ENCODE results near the gene PLBD2.

PLBD2 gene

GRCh38 chr12:113372371-113372770, 14.0 kb downstream of the PLBD2 start:
- H3K4me1 Mint-ChIP-seq (ENCODE audit: low read depth), result peaks cover 6% of the 10 kb centered on the region
- H3K27me3 Mint-ChIP-seq (ENCODE audit: low read depth), result no peaks in the 10 kb centered on the region
- H3K27ac Mint-ChIP-seq, result no peak overlapping the region
- peaks cover 8% of the 10 kb centered on the region for H3K36me3 Mint-ChIP-seq (ENCODE audit: low read depth)
- H3K9me3 Mint-ChIP-seq, result no peaks in the 10 kb centered on the region
- no peak overlapping the region for H3K4me3 Mint-ChIP-seq

- Mint-ChIP-seq H3K36me3 (ENCODE audit: low read depth) (peaks cover 8% of the 10 kb centered on the region), H3K4me3 (no peak overlapping the region), H3K4me1 (ENCODE audit: low read depth) (peaks cover 6% of the 10 kb centered on the region), H3K27me3 (ENCODE audit: low read depth) (no peaks in the 10 kb centered on the region), H3K9me3 (no peaks in the 10 kb centered on the region), H3K27ac (no peak overlapping the region)
Observed at GRCh38 chr12:113373440-113373839, 15.1 kb downstream of the PLBD2 start.

- Mint-ChIP-seq H3K4me1 (ENCODE audit: low read depth) (peaks cover 6% of the 10 kb centered on the region), H3K36me3 (ENCODE audit: low read depth) (peaks cover 8% of the 10 kb centered on the region)
Observed at GRCh38 chr12:113373969-113374368, 15.6 kb downstream of the PLBD2 start.

GRCh38 chr12:113374823-113375428, 16.5 kb downstream of the PLBD2 start:
- H3K9me3 Mint-ChIP-seq, result no peaks in the 10 kb centered on the region
- no peak overlapping the region for H3K4me3 Mint-ChIP-seq
- H3K27me3 Mint-ChIP-seq (ENCODE audit: low read depth), result no peaks in the 10 kb centered on the region
- H3K36me3 Mint-ChIP-seq (ENCODE audit: low read depth), result peaks cover 8% of the 10 kb centered on the region
- no peak overlapping the region for H3K27ac Mint-ChIP-seq
- peaks cover 6% of the 10 kb centered on the region for H3K4me1 Mint-ChIP-seq (ENCODE audit: low read depth)

More at GRCh38 chr12:113373969-113374368, 15.6 kb downstream of the PLBD2 start:
- Mint-ChIP-seq H3K9me3 (no peaks in the 10 kb centered on the region), H3K27me3 (ENCODE audit: low read depth) (no peaks in the 10 kb centered on the region), H3K4me3 (no peak overlapping the region), H3K27ac (no peak overlapping the region)

GRCh38 chr12:113378291-113378690, 19.9 kb downstream of the PLBD2 start:
- H3K36me3 Mint-ChIP-seq (ENCODE audit: low read depth), result peaks cover 4% of the 10 kb centered on the region
- peak overlapping the region; percentile 45 for H3K27ac Mint-ChIP-seq
- no peak overlapping the region for H3K4me3 Mint-ChIP-seq
- H3K27me3 Mint-ChIP-seq (ENCODE audit: low read depth), result no peaks in the 10 kb centered on the region
- no peaks in the 10 kb centered on the region for H3K9me3 Mint-ChIP-seq
- H3K4me1 Mint-ChIP-seq (ENCODE audit: low read depth), result no peaks in the 10 kb centered on the region

GRCh38 chr12:113381220-113381619, 22.8 kb downstream of the PLBD2 start:
- H3K27me3 Mint-ChIP-seq (ENCODE audit: low read depth), result no peaks in the 10 kb centered on the region
- no peaks in the 10 kb centered on the region for H3K4me1 Mint-ChIP-seq (ENCODE audit: low read depth)
- peaks cover 2% of the 10 kb centered on the region for H3K36me3 Mint-ChIP-seq (ENCODE audit: low read depth)
- no peaks in the 10 kb centered on the region for H3K9me3 Mint-ChIP-seq
- H3K27ac Mint-ChIP-seq, result no peak overlapping the region
- H3K4me3 Mint-ChIP-seq, result no peak overlapping the region

- Mint-ChIP-seq H3K9me3 (no peaks in the 10 kb centered on the region), H3K36me3 (ENCODE audit: low read depth) (peaks cover 2% of the 10 kb centered on the region), H3K27ac (no peak overlapping the region), H3K27me3 (ENCODE audit: low read depth) (no peaks in the 10 kb centered on the region), H3K4me3 (no peak overlapping the region), H3K4me1 (ENCODE audit: low read depth) (no peaks in the 10 kb centered on the region)
Observed at GRCh38 chr12:113382206-113382605, 23.8 kb downstream of the PLBD2 start.

- Mint-ChIP-seq H3K27ac (no peak overlapping the region), H3K9me3 (no peaks in the 10 kb centered on the region), H3K4me3 (no peak overlapping the region), H3K27me3 (ENCODE audit: low read depth) (no peaks in the 10 kb centered on the region), H3K36me3 (ENCODE audit: low read depth) (peaks cover 2% of the 10 kb centered on the region), H3K4me1 (ENCODE audit: low read depth) (no peaks in the 10 kb centered on the region)
Observed at GRCh38 chr12:113384778-113385177, 26.4 kb downstream of the PLBD2 start.

GRCh38 chr12:113385282-113385882, 27.0 kb downstream of the PLBD2 start:
- Mint-ChIP-seq H3K9me3 (no peaks in the 10 kb centered on the region), H3K36me3 (ENCODE audit: low read depth) (peaks cover 2% of the 10 kb centered on the region), H3K27me3 (ENCODE audit: low read depth) (no peaks in the 10 kb centered on the region), H3K27ac (no peak overlapping the region), H3K4me1 (ENCODE audit: low read depth) (no peaks in the 10 kb centered on the region), H3K4me3 (no peak overlapping the region)

- Mint-ChIP-seq H3K27ac (no peak overlapping the region), H3K4me1 (ENCODE audit: low read depth) (no peaks in the 10 kb centered on the region), H3K9me3 (no peaks in the 10 kb centered on the region), H3K4me3 (no peak overlapping the region), H3K27me3 (ENCODE audit: low read depth) (no peaks in the 10 kb centered on the region), H3K36me3 (ENCODE audit: low read depth) (peaks cover 3% of the 10 kb centered on the region)
Observed at GRCh38 chr12:113386866-113387566, 28.6 kb downstream of the PLBD2 start.

- H3K27me3 Mint-ChIP-seq (ENCODE audit: low read depth), result no peaks in the 10 kb centered on the region
- no peak overlapping the region for H3K4me3 Mint-ChIP-seq
- peaks cover 3% of the 10 kb centered on the region for H3K36me3 Mint-ChIP-seq (ENCODE audit: low read depth)
- H3K9me3 Mint-ChIP-seq, result no peaks in the 10 kb centered on the region
- H3K27ac Mint-ChIP-seq, result no peak overlapping the region
- no peaks in the 10 kb centered on the region for H3K4me1 Mint-ChIP-seq (ENCODE audit: low read depth)
Observed at GRCh38 chr12:113387631-113388030, 29.2 kb downstream of the PLBD2 start.

- Mint-ChIP-seq H3K4me1 (ENCODE audit: low read depth) (no peaks in the 10 kb centered on the region), H3K4me3 (no peak overlapping the region), H3K36me3 (ENCODE audit: low read depth) (peaks cover 3% of the 10 kb centered on the region), H3K27ac (no peak overlapping the region), H3K9me3 (no peaks in the 10 kb centered on the region), H3K27me3 (ENCODE audit: low read depth) (no peaks in the 10 kb centered on the region)
Observed at GRCh38 chr12:113388351-113388750, 30.0 kb downstream of the PLBD2 start.

- Mint-ChIP-seq H3K4me1 (ENCODE audit: low read depth) (no peaks in the 10 kb centered on the region), H3K27ac (no peak overlapping the region), H3K9me3 (no peaks in the 10 kb centered on the region)
Observed at GRCh38 chr12:113390064-113391043, 32.0 kb downstream of the PLBD2 start.

GRCh38 chr12:113391145-113391544, 32.8 kb downstream of the PLBD2 start:
- Mint-ChIP-seq H3K9me3 (no peaks in the 10 kb centered on the region), H3K27me3 (ENCODE audit: low read depth) (no peaks in the 10 kb centered on the region), H3K36me3 (ENCODE audit: low read depth) (peaks cover 1% of the 10 kb centered on the region), H3K4me3 (no peak overlapping the region), H3K27ac (no peak overlapping the region), H3K4me1 (ENCODE audit: low read depth) (no peaks in the 10 kb centered on the region)

More at GRCh38 chr12:113390064-113391043, 32.0 kb downstream of the PLBD2 start:
- H3K27me3 Mint-ChIP-seq (ENCODE audit: low read depth), result no peaks in the 10 kb centered on the region
- peaks cover 1% of the 10 kb centered on the region for H3K36me3 Mint-ChIP-seq (ENCODE audit: low read depth)
- no peak overlapping the region for H3K4me3 Mint-ChIP-seq

Data from T-helper 1 cell treated with Interleukin-12 subunit alpha and Interleukin-12 subunit beta and Interleukin-4 antibody, amounts not matched to agents 30 μg/mL and 1 μg/mL, for 36 hours (primary cell).